OCI-LY3 (cell line): ENCODE data around the gene PFKFB3.
"Not testable (repeated sequence)": the region's sequence is repeated elsewhere in the genome, so short reads cannot be mapped to it uniquely, and the experiment has no call there.

Source experiments
- H2AFZ ChIP-seq: fragments of 200-600, 300-600 bp; shearing (Covaris generic); 2 replicates; pipeline ENCODE4 v1.6.0; 2014; ENCODE audit warnings: antibody characterized with exemption, low read depth, low read length
- H3K27ac ChIP-seq: fragments of 200-600, 300-600 bp; sonication (generic); 2 replicates; pipeline ENCODE4 v1.5.1; 2014; ENCODE audit warnings: mild to moderate bottlenecking, low read length, moderate library complexity, mixed read lengths
- H3K27me3 ChIP-seq: fragments of 200-600, 300-600 bp; sonication (generic); 2 replicates; pipeline ENCODE4 v1.6.1; 2014; ENCODE audit warnings: low read depth, low read length, mixed read lengths
- H3K36me3 ChIP-seq: fragments of 200-600, 300-600 bp; sonication (generic); replicated peaks from 2 replicates; pipeline ENCODE3; 2014; ENCODE audit warnings: low read depth, low read length, mixed read lengths
- H3K4me1 ChIP-seq: fragments of 300-600, 200-600 bp; sonication (generic); 2 replicates; pipeline ENCODE4 v1.6.1; 2014; ENCODE audit warnings: low read length, mixed read lengths
- H3K4me2 ChIP-seq: fragments of 200-600, 300-600 bp; sonication (generic); 2 replicates; pipeline ENCODE4 v1.6.1; 2014; ENCODE audit warnings: low read length, mixed read lengths
- H3K4me3 ChIP-seq: fragments of 300-600, 200-600 bp; sonication (generic); 2 replicates; pipeline ENCODE4 v1.5.1; 2014; ENCODE audit warnings: antibody characterized with exemption, mild to moderate bottlenecking, low read length, moderate library complexity
- H3K79me2 ChIP-seq: fragments of 300-600, 200-600 bp; shearing (Covaris generic); 2 replicates; pipeline ENCODE4 v1.6.1; 2014; ENCODE audit warnings: mild to moderate bottlenecking, low read length, mixed read lengths
- H3K9ac ChIP-seq: fragments of 300-600, 200-600 bp; shearing (Covaris generic); 2 replicates; pipeline ENCODE4 v1.6.0; 2014; ENCODE audit warnings: mild to moderate bottlenecking, low read length, moderate library complexity
- H3K9me3 ChIP-seq: fragments of 200-600, 300-600 bp; shearing (Covaris generic); 2 replicates; pipeline ENCODE4 v1.6.1; 2014; ENCODE audit warnings: low read length, mixed read lengths; ENCODE audit not compliant: insufficient read depth
- H4K20me1 ChIP-seq: fragments of 200-600, 300-600 bp; sonication (generic); 2 replicates; pipeline ENCODE4 v1.6.1; 2016; ENCODE audit warnings: low read length, mixed read lengths; ENCODE audit not compliant: insufficient read depth
- CTCF ChIP-seq: fragments of 200-600, 300-600 bp; sonication (generic); IDR thresholded peaks from 2 replicates; pipeline ENCODE4 v1.5.1; 2014; ENCODE audit warnings: antibody characterized with exemption, low read length, low read depth
- EZH2phosphoT487 ChIP-seq: fragments of 200-600 bp; shearing (Covaris generic); IDR thresholded peaks from 2 replicates; pipeline ENCODE4 v1.6.1; 2018; ENCODE audit warnings: antibody characterized with exemption, mixed run types, low read depth

Gene PFKFB3

GRCh38 chr10:6195376-6195775, 7.4 kb upstream of the PFKFB3 start:
- no peaks in the 10 kb centered on the region for H3K9me3 ChIP-seq
- H4K20me1 ChIP-seq, result no peaks in the 10 kb centered on the region
- no peak overlapping the region for H3K4me2 ChIP-seq
- H3K36me3 ChIP-seq, result no peaks in the 10 kb centered on the region
- H3K4me3 ChIP-seq, result no peak overlapping the region
- H2AFZ ChIP-seq, result no peak overlapping the region
- H3K27me3 ChIP-seq, result no peaks in the 10 kb centered on the region
- peaks cover 8% of the 10 kb centered on the region; the same call in 1 of the 2 replicates for H3K4me1 ChIP-seq
- H3K27ac ChIP-seq, result no peak overlapping the region
- no peak for TF ChIP-seq CTCF
- TF ChIP-seq EZH2phosphoT487, result no peak
- H3K9ac ChIP-seq, result no peak overlapping the region
- H3K79me2 ChIP-seq, result no peaks in the 10 kb centered on the region

- Histone ChIP-seq H3K9ac (no peak overlapping the region), H3K36me3 (no peaks in the 10 kb centered on the region), H2AFZ (no peak overlapping the region), H3K27me3 (no peaks in the 10 kb centered on the region), H3K4me1 (peaks cover 9% of the 10 kb centered on the region; the same call in 1 of the 2 replicates), H3K27ac (no peak overlapping the region), H3K4me2 (no peak overlapping the region), H3K4me3 (no peak overlapping the region), H3K79me2 (no peaks in the 10 kb centered on the region), H4K20me1 (no peaks in the 10 kb centered on the region), H3K9me3 (no peaks in the 10 kb centered on the region)
- TF ChIP-seq CTCF (no peak), EZH2phosphoT487 (no peak)
Observed at GRCh38 chr10:6195846-6196245, 6.9 kb upstream of the PFKFB3 start.

GRCh38 chr10:6196524-6196923, 6.2 kb upstream of the PFKFB3 start:
- H3K4me3 ChIP-seq, H3K9ac ChIP-seq, H3K27me3 ChIP-seq, H2AFZ ChIP-seq, H3K9me3 ChIP-seq, H3K4me2 ChIP-seq, H3K79me2 ChIP-seq, H4K20me1 ChIP-seq, H3K27ac ChIP-seq, H3K36me3 ChIP-seq, H3K4me1 ChIP-seq: not testable (repeated sequence)

- Histone ChIP-seq H3K9ac (no peak overlapping the region), H3K27me3 (no peaks in the 10 kb centered on the region), H3K4me2 (no peak overlapping the region), H3K9me3 (no peaks in the 10 kb centered on the region), H3K79me2 (no peaks in the 10 kb centered on the region), H3K4me3 (no peak overlapping the region), H4K20me1 (no peaks in the 10 kb centered on the region), H3K4me1 (peaks cover 6% of the 10 kb centered on the region; the same call in 1 of the 2 replicates), H2AFZ (no peak overlapping the region), H3K27ac (no peak overlapping the region), H3K36me3 (no peaks in the 10 kb centered on the region)
- TF ChIP-seq CTCF (no peak), EZH2phosphoT487 (no peak)
Observed at GRCh38 chr10:6197321-6197720, 5.4 kb upstream of the PFKFB3 start.

- H2AFZ ChIP-seq, result no peak overlapping the region
- no peaks in the 10 kb centered on the region for H3K36me3 ChIP-seq
- no peak overlapping the region for H3K4me2 ChIP-seq
Observed at GRCh38 chr10:6198171-6198570, 4.6 kb upstream of the PFKFB3 start.

More at GRCh38 chr10:6198171-6198570, 4.6 kb upstream of the PFKFB3 start:
- Histone ChIP-seq H4K20me1 (no peaks in the 10 kb centered on the region), H3K27ac (no peak overlapping the region), H3K79me2 (no peaks in the 10 kb centered on the region; the same call in 1 of the 2 replicates), H3K9ac (no peak overlapping the region), H3K4me1 (peaks cover 5% of the 10 kb centered on the region; the same call in 1 of the 2 replicates), H3K27me3 (no peaks in the 10 kb centered on the region), H3K4me3 (no peak overlapping the region), H3K9me3 (no peaks in the 10 kb centered on the region)
- no peak for TF ChIP-seq EZH2phosphoT487
- TF ChIP-seq CTCF, result no peak
